ENCODE data around the gene FGFRL1. TPM values are rescaled to one million over a fixed set of nuclear protein-coding genes. Genes with fewer than 3 reads are reported as not detected.

The FGFRL1 gene
- polyA plus RNA-seq, 1 donor (not counting 4 experiments of a cell fraction or from before 2014, with no cell fraction given): 2.8 TPM

DNA sequence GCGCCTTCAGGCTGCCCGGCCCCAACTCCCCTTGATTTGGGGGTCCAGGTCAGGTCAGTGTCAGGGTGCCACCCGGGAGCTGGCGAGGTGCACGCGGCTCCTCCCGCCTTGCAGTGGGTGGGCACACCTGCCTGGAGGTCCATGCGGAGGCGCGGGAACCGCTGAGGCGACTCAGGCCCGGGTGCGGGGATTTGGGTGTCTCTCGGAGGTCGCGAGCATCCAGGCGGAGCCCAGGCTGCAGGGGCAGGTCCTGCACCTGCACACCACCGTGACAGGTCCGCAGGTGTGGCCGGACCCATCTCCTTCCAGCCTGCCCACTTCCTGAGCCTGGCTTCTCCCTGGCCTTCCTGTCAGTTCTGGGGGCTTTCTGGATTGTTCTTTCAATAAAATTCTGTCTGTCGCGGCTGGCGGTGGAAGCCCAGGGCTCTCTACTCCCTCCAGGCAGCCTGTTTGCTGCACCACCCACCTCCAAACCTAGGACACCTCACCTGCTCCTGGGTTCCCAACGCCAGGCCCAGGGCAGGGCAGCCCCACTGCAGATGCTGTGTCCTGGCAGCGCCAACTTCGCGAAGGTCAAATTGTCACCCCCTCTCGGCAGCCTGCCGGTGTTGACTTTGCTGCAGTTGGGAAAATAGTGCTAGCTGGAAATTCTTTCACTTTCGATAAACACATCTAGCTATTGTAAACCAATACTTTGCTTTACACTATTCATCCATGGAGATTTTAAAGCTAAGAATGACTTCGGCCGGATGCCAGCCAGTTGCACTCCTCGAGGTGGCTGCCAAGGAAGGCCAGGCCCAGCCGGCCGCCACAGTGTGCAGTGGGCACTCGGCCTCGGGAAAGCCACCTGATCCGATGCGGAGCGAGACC, 35.9 kb downstream of the FGFRL1 start:
- H3K79me2 ChIP-seq (ENCODE audit: control insufficient read depth, insufficient read depth, low read length): no peaks in the 10 kb centered on the region
- peaks cover 15% of the 10 kb centered on the region for H3K4me1 ChIP-seq (ENCODE audit: control insufficient read depth, extremely low read depth, insufficient read depth, low read length)
- no peak for TF ChIP-seq EZH2 (IDR thresholded peaks at IDR 0.05; ENCODE audit: low read length)
- TF ChIP-seq, protein P1, sequence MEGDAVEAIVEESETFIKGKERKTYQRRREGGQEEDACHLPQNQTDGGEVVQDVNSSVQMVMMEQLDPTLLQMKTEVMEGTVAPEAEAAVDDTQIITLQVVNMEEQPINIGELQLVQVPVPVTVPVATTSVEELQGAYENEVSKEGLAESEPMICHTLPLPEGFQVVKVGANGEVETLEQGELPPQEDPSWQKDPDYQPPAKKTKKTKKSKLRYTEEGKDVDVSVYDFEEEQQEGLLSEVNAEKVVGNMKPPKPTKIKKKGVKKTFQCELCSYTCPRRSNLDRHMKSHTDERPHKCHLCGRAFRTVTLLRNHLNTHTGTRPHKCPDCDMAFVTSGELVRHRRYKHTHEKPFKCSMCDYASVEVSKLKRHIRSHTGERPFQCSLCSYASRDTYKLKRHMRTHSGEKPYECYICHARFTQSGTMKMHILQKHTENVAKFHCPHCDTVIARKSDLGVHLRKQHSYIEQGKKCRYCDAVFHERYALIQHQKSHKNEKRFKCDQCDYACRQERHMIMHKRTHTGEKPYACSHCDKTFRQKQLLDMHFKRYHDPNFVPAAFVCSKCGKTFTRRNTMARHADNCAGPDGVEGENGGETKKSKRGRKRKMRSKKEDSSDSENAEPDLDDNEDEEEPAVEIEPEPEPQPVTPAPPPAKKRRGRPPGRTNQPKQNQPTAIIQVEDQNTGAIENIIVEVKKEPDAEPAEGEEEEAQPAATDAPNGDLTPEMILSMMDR (optimal IDR thresholded peaks at IDR 0.05 in 1 of 3, IDR thresholded peaks at IDR 0.05 in 1 of 3, conservative IDR thresholded peaks at IDR 0.05 in 1 of 3; ENCODE audit: extremely low read depth in 1 of 3, insufficient read depth in 2 of 3, low read length in 3 of 3): no peak
- FAIRE-seq (no peak), DNase-seq (ENCODE audit: low read depth, low spot score) (no peak)
- H3K4me2 ChIP-seq (ENCODE audit: control insufficient read depth, extremely low read depth, insufficient read depth, low read depth, low read length): peak overlapping the region; percentile 71
- H3K27ac ChIP-seq (ENCODE audit: control insufficient read depth, insufficient read depth, low read length): no peak overlapping the region
- H3K36me3 ChIP-seq (ENCODE audit: control insufficient read depth in 2 of 2, extremely low read depth in 1 of 2, insufficient read depth in 2 of 2, low read length in 2 of 2): no peaks in the 10 kb centered on the region
- no peak overlapping the region for H3K9ac ChIP-seq (ENCODE audit: control insufficient read depth, extremely low read depth, insufficient read depth, low read length)
- H3K9me1 ChIP-seq (ENCODE audit: control insufficient read depth, extremely low read depth, insufficient read depth, low read length): no peaks in the 10 kb centered on the region
- H4K20me1 ChIP-seq (ENCODE audit: control insufficient read depth, extremely low read depth, insufficient read depth, low read length): no peaks in the 10 kb centered on the region
- H2AFZ ChIP-seq (ENCODE audit: control insufficient read depth, low read length): peak overlapping the region; percentile 19
- peaks cover 3% of the 10 kb centered on the region for H3K9me3 ChIP-seq (ENCODE audit: control insufficient read depth, low read depth, low read length)
- H3K4me3 ChIP-seq (ENCODE audit: control insufficient read depth in 2 of 3, extremely low read depth in 1 of 3, insufficient read depth in 2 of 3, low read depth in 1 of 3, low read length in 3 of 3): no peak overlapping the region
- H3K27me3 ChIP-seq (ENCODE audit: control insufficient read depth, extremely low read depth, insufficient read depth, low read length): peaks cover 50% of the 10 kb centered on the region
- dilution Hi-C loops (cut with MboI; ENCODE audit: extremely low pct_ligation_motif_present, low sequenced_read_pairs): no loop called here

DNA sequence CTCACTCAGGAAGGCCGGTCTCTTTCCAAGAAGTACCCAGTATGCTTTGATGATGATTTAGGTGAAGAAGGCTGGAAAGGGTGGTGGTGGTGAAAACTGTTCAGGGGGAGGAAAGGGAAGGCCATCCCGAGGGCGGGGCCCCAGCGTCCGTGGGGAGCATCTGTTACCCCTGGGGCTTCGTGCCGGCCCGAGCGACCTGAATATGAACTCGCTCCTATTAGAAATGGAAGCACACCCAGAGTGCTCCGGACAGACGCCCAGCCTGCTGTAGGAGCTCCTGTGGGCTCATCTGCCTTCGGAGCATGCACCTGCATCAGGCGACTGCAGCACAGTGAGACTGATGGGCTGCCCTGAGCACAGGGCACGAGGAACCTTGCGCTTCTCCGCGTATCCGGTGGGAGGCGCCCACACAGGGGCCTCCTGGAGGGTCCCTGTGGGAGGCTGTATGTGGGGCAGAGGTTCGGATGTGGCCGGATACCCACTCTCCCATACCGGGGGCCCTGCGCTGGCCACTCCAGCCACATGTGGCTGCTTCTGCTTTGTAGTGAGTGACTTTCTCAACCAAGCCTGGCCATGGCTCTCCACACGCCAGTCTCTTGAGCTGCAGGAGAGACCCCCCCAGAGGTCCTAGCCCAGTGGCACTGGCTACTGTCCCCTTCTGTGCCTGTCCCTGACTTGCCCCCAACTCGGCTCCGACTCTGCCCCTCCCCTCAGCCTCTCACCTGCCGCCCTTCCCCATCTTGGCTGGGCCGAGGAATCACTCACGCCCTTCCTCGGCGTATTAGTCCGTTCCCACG, 36.7 kb downstream of the FGFRL1 start:
- peaks cover 21% of the 10 kb centered on the region for H3K4me1 ChIP-seq (ENCODE audit: control insufficient read depth, extremely low read depth, insufficient read depth, low read length)
- peaks cover 3% of the 10 kb centered on the region for H3K9me3 ChIP-seq (ENCODE audit: control insufficient read depth, low read depth, low read length)
- FAIRE-seq (no peak), DNase-seq (ENCODE audit: low read depth, low spot score) (no peak)
- H3K9me1 ChIP-seq (ENCODE audit: control insufficient read depth, extremely low read depth, insufficient read depth, low read length): no peaks in the 10 kb centered on the region
- no peak overlapping the region for H2AFZ ChIP-seq (ENCODE audit: control insufficient read depth, low read length)
- no peak for TF ChIP-seq EZH2 (IDR thresholded peaks at IDR 0.05; ENCODE audit: low read length)
- TF ChIP-seq, protein P1 (optimal IDR thresholded peaks at IDR 0.05 in 1 of 3, IDR thresholded peaks at IDR 0.05 in 1 of 3, conservative IDR thresholded peaks at IDR 0.05 in 1 of 3; ENCODE audit: extremely low read depth in 1 of 3, insufficient read depth in 2 of 3, low read length in 3 of 3): no peak
- no peak overlapping the region for H3K9ac ChIP-seq (ENCODE audit: control insufficient read depth, extremely low read depth, insufficient read depth, low read length)
- no peaks in the 10 kb centered on the region for H3K36me3 ChIP-seq (ENCODE audit: control insufficient read depth in 2 of 2, extremely low read depth in 1 of 2, insufficient read depth in 2 of 2, low read length in 2 of 2)
- H3K4me3 ChIP-seq (ENCODE audit: control insufficient read depth in 2 of 3, extremely low read depth in 1 of 3, insufficient read depth in 2 of 3, low read depth in 1 of 3, low read length in 3 of 3): no peak overlapping the region
- no peaks in the 10 kb centered on the region for H3K79me2 ChIP-seq (ENCODE audit: control insufficient read depth, insufficient read depth, low read length)
- no peak overlapping the region for H3K27ac ChIP-seq (ENCODE audit: control insufficient read depth, insufficient read depth, low read length)
- H3K4me2 ChIP-seq (ENCODE audit: control insufficient read depth, extremely low read depth, insufficient read depth, low read depth, low read length): no peak overlapping the region
- no peaks in the 10 kb centered on the region for H4K20me1 ChIP-seq (ENCODE audit: control insufficient read depth, extremely low read depth, insufficient read depth, low read length)
- H3K27me3 ChIP-seq (ENCODE audit: control insufficient read depth, extremely low read depth, insufficient read depth, low read length): peaks cover 58% of the 10 kb centered on the region
- dilution Hi-C loops (cut with MboI; ENCODE audit: extremely low pct_ligation_motif_present, low sequenced_read_pairs): no loop called here

Data from keratinocyte (primary cell).